H1 (cell line): ENCODE results near the gene BCAM. TPM values are rescaled to one million over a fixed set of nuclear protein-coding genes. Genes with fewer than 3 reads are reported as not detected.

Experiments used
- CTCF ChIA-PET: fragments of 300-600 bp; sonication (Branson Sonifier 250); formaldehyde crosslinking; loops from one replicate; lab custom pipeline; 2021; ENCODE audit not compliant: partially characterized antibody; lab: Charles Lee
- POLR2A ChIA-PET: fragments of 300-600 bp; sonication (Branson Sonifier 250); formaldehyde crosslinking; loops from one replicate; lab custom pipeline; 2021; ENCODE audit warnings: inconsistent platforms; ENCODE audit not compliant: partially characterized antibody; lab: Charles Lee
- DNase-seq, 2 experiments: peaks; one replicate each; pipeline versions ENCODE4 v3.0.0 to v3.0.0-alpha.2; 2010 to 2022; ENCODE audit warnings: low spot score in 2 of 2, low read depth in 1 of 2, mixed read lengths in 1 of 2
- FAIRE-seq: peaks from 2 replicates; lab custom pipeline; 2011; peaks lifted over from hg19 to GRCh38; lab: Jason Lieb, UNC
- H2AFZ ChIP-seq: 2 replicates; pipeline ENCODE4 v1.8.1; 2012; ENCODE audit warnings: low read length, inconsistent platforms
- H2AK5ac ChIP-seq: 2 replicates; pipeline ENCODE4 v1.6.1; 2013; ENCODE audit warnings: low read depth, low read length
- H2BK120ac ChIP-seq: replicated peaks from 2 replicates; pipeline ENCODE3; 2013; ENCODE audit warnings: low read depth, low read length, inconsistent platforms
- H2BK12ac ChIP-seq: 2 replicates; pipeline ENCODE4 v1.6.1; 2013; ENCODE audit warnings: low read depth, low read length
- H2BK15ac ChIP-seq: 2 replicates; pipeline ENCODE4 v1.6.1; 2013; ENCODE audit warnings: low read length
- H2BK20ac ChIP-seq: 2 replicates; pipeline ENCODE4 v1.6.1; 2013; ENCODE audit warnings: low read length
- H2BK5ac ChIP-seq: 2 replicates; pipeline ENCODE4 v1.6.1; 2013; ENCODE audit warnings: low read depth, low read length
- H3K14ac ChIP-seq: 2 replicates; pipeline ENCODE4 v1.6.1; 2013; ENCODE audit warnings: inconsistent platforms; ENCODE audit not compliant: insufficient read length
- H3K18ac ChIP-seq: 2 replicates; pipeline ENCODE4 v1.6.1; 2013; ENCODE audit warnings: low read length; ENCODE audit errors: extremely low read depth
- H3K23ac ChIP-seq: 2 replicates; pipeline ENCODE4 v1.6.1; 2013; ENCODE audit warnings: inconsistent platforms; ENCODE audit not compliant: insufficient read length
- H3K23me2 ChIP-seq: 2 replicates; pipeline ENCODE4 v1.6.1; 2013; ENCODE audit warnings: low read depth, low read length
- H3K27ac ChIP-seq: 2 replicates; pipeline ENCODE4 v1.6.1; 2011; ENCODE audit warnings: low read depth, low read length, inconsistent platforms
- H3K27me3 ChIP-seq, 4 experiments: replicated peaks in 1 of 4; 1 replicate in 1 of 4; 2 replicates in 3 of 4; pipeline versions ENCODE4 v1.6.1 to v1.8.1; 2011 to 2013; ENCODE audit warnings: low read length in 3 of 4, mild to moderate bottlenecking in 3 of 4, inconsistent platforms in 2 of 4, mixed read lengths in 2 of 4, moderate library complexity in 1 of 4; ENCODE audit not compliant: control insufficient read depth in 3 of 4, insufficient read depth in 3 of 4; ENCODE audit errors: extremely low read depth in 1 of 4
- H3K36me3 ChIP-seq, 4 experiments: 2 replicates each; pipeline versions ENCODE4 v1.6.1 to v1.8.1; 2011 to 2013; ENCODE audit warnings: mild to moderate bottlenecking in 4 of 4, low read length in 3 of 4, moderate library complexity in 2 of 4, control low read depth in 1 of 4, inconsistent platforms in 1 of 4; ENCODE audit not compliant: insufficient read depth in 4 of 4, control insufficient read depth in 2 of 4
- H3K4ac ChIP-seq: replicated peaks from 2 replicates; pipeline ENCODE3; 2013; ENCODE audit warnings: low read length, low read depth, mixed read lengths, inconsistent platforms; ENCODE audit not compliant: insufficient read length
- H3K4me1 ChIP-seq, 4 experiments: replicated peaks in 1 of 4; 1 replicate in 1 of 4; 2 replicates in 3 of 4; pipeline versions ENCODE4 v1.6.1 to v1.8.1; 2011 to 2013; ENCODE audit warnings: low read length in 3 of 4, inconsistent platforms in 2 of 4, mixed read lengths in 1 of 4; ENCODE audit not compliant: insufficient read depth in 4 of 4, control insufficient read depth in 3 of 4
- H3K4me2 ChIP-seq, 2 experiments: 2 replicates each; pipeline versions ENCODE4 v1.6.1 to v1.8.1; 2011 to 2013; ENCODE audit warnings: low read depth in 2 of 2, low read length in 2 of 2, control low read depth in 1 of 2, inconsistent platforms in 1 of 2, mild to moderate bottlenecking in 1 of 2; ENCODE audit not compliant: insufficient read depth in 1 of 2
- H3K4me3 ChIP-seq, 4 experiments: fragments of 200-600, 300-600 bp in 1 of 4; sonication (generic), shearing (Covaris generic), sonication (Bioruptor Twin) in 1 of 4; 2 replicates each; pipeline versions ENCODE4 v1.5.1 to v1.8.1; 2011 to 2016; ENCODE audit warnings: low read length in 4 of 4, low read depth in 3 of 4, control low read depth in 2 of 4, inconsistent platforms in 2 of 4, mild to moderate bottlenecking in 2 of 4, mixed read lengths in 1 of 4, moderate library complexity in 1 of 4; ENCODE audit not compliant: insufficient read depth in 2 of 4; ENCODE audit errors: extremely low read depth in 1 of 4
- H3K56ac ChIP-seq: replicated peaks from 2 replicates; pipeline ENCODE3; 2013; ENCODE audit warnings: low read depth, mild to moderate bottlenecking, mixed read lengths, low read length, inconsistent platforms; ENCODE audit not compliant: insufficient read length
- H3K79me1 ChIP-seq: 2 replicates; pipeline ENCODE4 v1.6.1; 2013; ENCODE audit warnings: low read depth, low read length, control low read depth
- H3K79me2 ChIP-seq, 2 experiments: 2 replicates each; pipeline versions ENCODE4 v1.6.1 to v1.8.1; 2012 to 2013; ENCODE audit warnings: low read length in 2 of 2, mild to moderate bottlenecking in 2 of 2, inconsistent platforms in 1 of 2; ENCODE audit not compliant: insufficient read depth in 2 of 2, control insufficient read depth in 1 of 2
- H3K9ac ChIP-seq, 4 experiments: replicated peaks in 1 of 4; 1 replicate in 1 of 4; 2 replicates in 3 of 4; pipeline versions ENCODE4 v1.6.1 to v1.8.1; 2011 to 2013; ENCODE audit warnings: low read depth in 3 of 4, low read length in 3 of 4, control low read depth in 2 of 4, mild to moderate bottlenecking in 2 of 4, moderate library complexity in 2 of 4, inconsistent platforms in 1 of 4; ENCODE audit errors: extremely low read depth in 1 of 4
- H3K9me3 ChIP-seq, 2 experiments: 2 replicates each; pipeline versions ENCODE4 v1.6.1 to v1.8.1; 2012 to 2013; ENCODE audit warnings: mild to moderate bottlenecking in 2 of 2, moderate library complexity in 2 of 2, control low read depth in 1 of 2, inconsistent platforms in 1 of 2, low read depth in 1 of 2, low read length in 1 of 2, mixed read lengths in 1 of 2; ENCODE audit not compliant: insufficient read depth in 2 of 2
- H4K20me1 ChIP-seq, 2 experiments: replicated peaks in 1 of 2; 2 replicates each; pipeline versions ENCODE3 to v1.8.1; 2011 to 2013; ENCODE audit warnings: inconsistent platforms in 2 of 2, low read length in 2 of 2, mild to moderate bottlenecking in 1 of 2; ENCODE audit not compliant: insufficient read depth in 2 of 2, control insufficient read depth in 1 of 2
- H4K5ac ChIP-seq: 2 replicates; pipeline ENCODE4 v1.6.1; 2013; ENCODE audit warnings: low read length, low read depth, mixed read lengths, inconsistent platforms; ENCODE audit not compliant: insufficient read length
- H4K8ac ChIP-seq: 2 replicates; pipeline ENCODE4 v1.8.0; 2013; ENCODE audit warnings: mild to moderate bottlenecking, moderate library complexity, low read length, inconsistent platforms; ENCODE audit not compliant: insufficient read depth; ENCODE audit errors: extremely low read depth
- H4K91ac ChIP-seq: replicated peaks from 2 replicates; pipeline ENCODE3; 2013; ENCODE audit warnings: low read length, mixed read lengths, inconsistent platforms; ENCODE audit not compliant: insufficient read length
- CEBPB ChIP-seq: IDR thresholded peaks from 2 replicates; pipeline ENCODE4 v1.6.1; 2012; ENCODE audit warnings: low read depth, low read length
- RAD21 ChIP-seq, 2 experiments: IDR thresholded peaks in 1 of 2; conservative IDR thresholded peaks in 1 of 2; 2 replicates each; pipeline ENCODE4 v1.6.1; 2011; ENCODE audit warnings: low read depth in 2 of 2, low read length in 2 of 2, improper control_type of control experiment in 1 of 2, inconsistent platforms in 1 of 2, mild to moderate bottlenecking in 1 of 2, moderate library complexity in 1 of 2
- RXRA ChIP-seq: IDR thresholded peaks from 2 replicates; pipeline ENCODE4 v1.6.1; 2011; ENCODE audit warnings: low read depth, mild to moderate bottlenecking, low read length, moderate library complexity; ENCODE audit not compliant: insufficient read depth
- TAF1 ChIP-seq: IDR thresholded peaks from 2 replicates; pipeline ENCODE4 v1.6.1; 2011; ENCODE audit warnings: mild to moderate bottlenecking, low read depth, low read length
- TCF12 ChIP-seq: IDR thresholded peaks from 2 replicates; pipeline ENCODE4 v1.6.1; 2011; ENCODE audit warnings: low read depth, mild to moderate bottlenecking, low read length
- ZNF274 ChIP-seq: IDR thresholded peaks from 2 replicates; pipeline ENCODE4 v1.7.0; 2012; ENCODE audit warnings: low read length, borderline replicate concordance; ENCODE audit errors: extremely low read depth
- WGBS, 2 experiments: shearing (Covaris generic) in 1 of 2; methylation state at CpG; one replicate each; pipeline versions ENCODE4 v1.1.6 to v1.1.7; 2013 to 2015; ENCODE audit warnings: low lambda C conversion rate in 2 of 2, mixed read lengths in 2 of 2, inconsistent platforms in 1 of 2, low coverage in 1 of 2, missing lambda C conversion rate in 1 of 2; ENCODE audit not compliant: insufficient replicate concordance in 2 of 2, insufficient coverage in 1 of 2, insufficient read length in 1 of 2; ENCODE audit errors: extremely low coverage in 1 of 2, missing lambda C conversion rate in 1 of 2; 5-methylcytosine and 5-hydroxymethylcytosine counted together
- polyA plus RNA-seq, 7 experiments: library from polyadenylated mRNA; depleted of rRNA in 3 of 7; stranded (reverse) in 5 of 7; unstranded in 2 of 7; fragments of >200 nt in 5 of 7; fragments of 200-250 nt in 2 of 7; gene quantifications; 1 replicate in 5 of 7; 2 replicates in 1 of 7; 4 replicates in 1 of 7; pipeline versions ENCODE4 v1.2.1 to v1.2.3, GENCODE V29; 2011 to 2013; ENCODE audit warnings: missing spikeins in 2 of 7, mixed read lengths in 2 of 7
- total RNA-seq: library from RNA; stranded (reverse); fragmentation: NEBNext Ultra II Directional; extraction: Animal tissue kit (Norgen Biotek cat#: 25700); gene quantifications from 2 replicates; pipeline ENCODE4 v1.2.1, GENCODE V29; 2021

Gene BCAM
- total and polyA plus RNA-seq, 2 of the 8 experiments (the other 6 are each of a cell fraction or from before 2014, with no cell fraction given): 32.5 to 81.4 TPM

DNA sequence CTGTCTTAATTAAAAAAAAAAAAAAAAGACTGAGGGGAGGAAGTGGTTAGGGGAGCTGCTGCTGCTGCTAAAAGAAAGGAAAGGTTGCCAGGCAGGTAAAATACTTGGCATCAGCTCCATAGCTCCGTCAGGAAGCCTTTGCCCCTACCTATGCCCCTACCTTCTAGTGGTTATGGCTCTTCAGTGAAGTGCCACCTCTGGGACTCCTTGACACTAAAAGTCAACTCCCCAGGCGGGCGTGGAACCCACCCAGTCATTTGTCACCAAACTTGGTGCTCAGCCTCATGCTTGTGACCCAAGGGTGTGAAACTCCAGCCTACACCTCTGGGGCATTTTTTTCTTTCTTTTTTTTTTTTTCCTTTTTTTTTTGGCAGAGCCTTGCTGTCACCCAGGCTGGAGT, 32.3 kb downstream of the BCAM start:
- WGBS, 2 experiments: 93% methylated on average over 3 of the region's 3 CpGs; no CpG with 5 or more reads in 1 of the 2 experiments
- no peaks in the 10 kb centered on the region for H3K9me3 ChIP-seq
- no peaks in the 10 kb centered on the region; a peak in 1 of 4 replicates for H3K79me2 ChIP-seq

More for the DNA sequence above, 32.3 kb downstream of the BCAM start:
- no peak overlapping the region for H4K8ac ChIP-seq
- H2BK20ac ChIP-seq: no peak overlapping the region
- no peak overlapping the region for H2BK120ac ChIP-seq
- H3K4ac ChIP-seq: no peak overlapping the region
- H3K23ac ChIP-seq: no peak overlapping the region
- no peak overlapping the region for H2AK5ac ChIP-seq
- H2AFZ ChIP-seq: no peak overlapping the region
- FAIRE-seq: no peak
- CTCF ChIA-PET: interaction anchor here (1.3 to 4.0 kb wide), 6 partner anchors 17 to 70 kb away, joined by 3 to 24 read pairs (median 10); no protein-coding TSS in a partner anchor
- H3K18ac ChIP-seq: no peak overlapping the region
- H3K14ac ChIP-seq: no peak overlapping the region
- H3K27ac ChIP-seq: no peak overlapping the region
- H3K79me1 ChIP-seq: no peaks in the 10 kb centered on the region
- peaks cover 0 to 3% (median 0%) of the 10 kb centered on the region in 4 experiments; a peak in 3 of 7 replicates for H3K4me1 ChIP-seq
- no peak overlapping the region for H3K4me2 ChIP-seq
- no peak overlapping the region for H2BK5ac ChIP-seq
- no peak overlapping the region for H4K91ac ChIP-seq
- H3K27me3 ChIP-seq: peaks cover 0 to 3% (median 3%) of the 10 kb centered on the region in 4 experiments; a peak in 4 of 7 replicates
- H2BK15ac ChIP-seq: no peak overlapping the region
- H3K23me2 ChIP-seq: peaks cover 4% of the 10 kb centered on the region; the same call in 1 of the 2 replicates
- POLR2A ChIA-PET: interaction anchor here (0.6 kb wide), 1 partner anchor 326 kb away, joined by 3 read pairs; no protein-coding TSS in a partner anchor
- no peak for DNase-seq
- H4K20me1 ChIP-seq: no peaks in the 10 kb centered on the region
- no peak overlapping the region for H3K4me3 ChIP-seq
- TF ChIP-seq ZNF274: no peak
- TF ChIP-seq TAF1: no peak
- no peak for TF ChIP-seq RAD21 (IDR thresholded peaks at IDR 0.05 in 1 of 2, conservative IDR thresholded peaks at IDR 0.05 in 1 of 2; ENCODE audit: low read depth in 2 of 2, low read length in 2 of 2)
- TF ChIP-seq RXRA: no peak
- TF ChIP-seq CEBPB: no peak
- no peak for TF ChIP-seq TCF12
- H2BK12ac ChIP-seq: no peak overlapping the region
- no peaks in the 10 kb centered on the region for H3K36me3 ChIP-seq
- no peak overlapping the region for H3K9ac ChIP-seq
- H3K56ac ChIP-seq: no peak overlapping the region
- H4K5ac ChIP-seq: no peak overlapping the region
